ENCODE results near the gene ZEB2.

The ZEB2 gene

GRCh38 chr2:144424559-144425240, 95.2 kb downstream of the ZEB2 start:
- no peak overlapping the region for H3K4me3 ChIP-seq (ENCODE audit: low read depth, low read length)
- TF ChIP-seq CTCF (IDR thresholded peaks at IDR 0.05; ENCODE audit: low read depth, low read length) = no peak
- DNase-seq (ENCODE audit: low read depth, low spot score) = no peak
- in situ Hi-C loops (cut with HindIII; ENCODE audit: low sequenced_read_pairs) = no loop called here

GRCh38 chr2:144421606-144422510, 98.1 kb downstream of the ZEB2 start:
- TF ChIP-seq CTCF (IDR thresholded peaks at IDR 0.05; ENCODE audit: low read depth, low read length) = no peak
- in situ Hi-C loops (cut with HindIII; ENCODE audit: low sequenced_read_pairs) = no loop called here
- no peak for DNase-seq (ENCODE audit: low read depth, low spot score)
- H3K4me3 ChIP-seq (ENCODE audit: low read depth, low read length) = no peak overlapping the region

DNA sequence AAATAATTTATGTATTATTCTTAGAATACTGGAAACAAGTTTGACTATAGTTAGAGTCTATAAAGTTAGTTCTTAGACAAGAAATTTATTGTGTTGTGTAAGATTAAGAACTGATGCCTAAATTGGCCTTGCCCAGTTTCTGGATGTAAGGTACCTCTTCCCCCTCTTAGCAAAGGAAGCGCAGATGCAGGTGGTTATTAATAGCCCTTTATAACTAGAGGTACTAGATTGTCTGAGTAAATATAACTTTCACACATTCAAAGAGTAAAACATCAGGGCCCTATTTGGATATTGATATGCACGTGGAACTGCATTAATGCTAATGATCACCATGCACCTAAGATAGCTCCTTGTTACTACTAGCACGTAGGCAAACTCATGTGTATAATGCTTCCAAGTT, 100.7 kb downstream of the ZEB2 start:
- in situ Hi-C loops (cut with HindIII; ENCODE audit: low sequenced_read_pairs) = no loop called here
- H3K4me3 ChIP-seq (ENCODE audit: low read depth, low read length) = no peak overlapping the region
- no peak for DNase-seq (ENCODE audit: low read depth, low spot score)
- TF ChIP-seq CTCF (IDR thresholded peaks at IDR 0.05; ENCODE audit: low read depth, low read length) = no peak

DNA sequence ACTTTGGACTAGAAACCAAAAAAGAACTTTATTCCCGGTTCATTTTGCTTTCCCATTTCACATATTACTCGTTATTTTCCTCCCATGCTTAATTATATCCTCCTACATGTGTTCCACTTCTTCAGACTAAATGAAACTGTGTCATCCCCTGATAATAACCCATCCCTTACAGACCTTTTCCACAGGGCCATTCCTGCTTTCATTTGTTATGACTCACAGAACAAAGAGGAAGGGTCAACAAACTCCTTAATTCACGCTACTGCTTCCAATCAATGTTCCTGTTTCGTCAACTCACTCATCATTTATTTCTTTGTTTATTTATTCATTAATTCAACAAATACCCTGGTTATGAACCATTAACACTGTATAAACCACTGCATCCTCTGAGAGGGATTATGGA, 104.5 kb downstream of the ZEB2 start:
- in situ Hi-C loops (cut with HindIII; ENCODE audit: low sequenced_read_pairs) = no loop called here
- TF ChIP-seq CTCF (IDR thresholded peaks at IDR 0.05; ENCODE audit: low read depth, low read length) = no peak
- H3K4me3 ChIP-seq (ENCODE audit: low read depth, low read length) = no peak overlapping the region
- DNase-seq (ENCODE audit: low read depth, low spot score) = no peak

DNA sequence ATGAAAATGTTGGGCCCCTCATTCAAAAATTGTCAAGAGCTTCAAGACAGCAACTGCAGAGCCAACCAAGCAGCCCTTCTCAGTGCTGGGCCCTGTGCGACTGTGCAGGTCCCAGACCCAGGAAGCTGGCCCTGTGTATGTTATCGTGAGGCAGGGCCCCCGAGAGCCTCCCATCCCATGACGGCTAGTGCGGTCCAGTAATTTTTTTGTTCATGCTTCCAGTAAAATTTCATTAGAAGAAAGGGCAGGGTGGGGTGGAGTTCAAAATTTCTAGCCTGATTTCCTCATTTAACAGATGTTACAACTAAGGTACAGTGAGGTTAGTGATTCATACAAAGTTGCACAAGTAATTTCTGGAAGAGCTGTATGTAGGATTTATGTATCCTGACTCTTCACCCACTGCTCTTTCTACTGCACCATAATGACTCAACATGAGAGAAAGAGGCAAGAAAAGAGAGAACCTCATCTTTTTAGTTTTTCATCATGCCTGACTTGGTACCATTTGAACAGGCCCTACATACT, 105.5 kb downstream of the ZEB2 start:
- in situ Hi-C loops (cut with HindIII; ENCODE audit: low sequenced_read_pairs) = no loop called here
- TF ChIP-seq CTCF (IDR thresholded peaks at IDR 0.05; ENCODE audit: low read depth, low read length) = no peak
- no peak overlapping the region for H3K4me3 ChIP-seq (ENCODE audit: low read depth, low read length)
- peak; percentile 90 for DNase-seq (ENCODE audit: low read depth, low spot score)

DNA sequence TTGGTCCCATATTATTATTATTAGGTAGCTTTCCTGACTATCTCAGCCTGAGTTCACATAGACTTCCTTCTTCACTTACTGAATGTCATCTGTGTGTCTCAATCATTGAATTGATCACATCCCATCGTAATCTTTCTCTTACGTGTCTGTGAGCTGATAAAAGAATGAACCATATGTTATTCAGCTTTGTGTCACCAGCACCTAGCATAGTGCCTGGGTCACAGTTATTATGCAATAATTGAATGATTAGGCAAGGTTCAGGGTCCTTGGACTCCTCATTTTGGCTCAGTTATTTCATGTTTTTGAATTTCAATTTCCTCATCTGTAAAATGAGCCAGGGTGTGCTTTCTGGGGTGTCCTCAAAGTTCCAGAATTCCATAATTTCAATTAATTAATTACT, 107.2 kb downstream of the ZEB2 start:
- in situ Hi-C loops (cut with HindIII; ENCODE audit: low sequenced_read_pairs) = no loop called here
- no peak for DNase-seq (ENCODE audit: low read depth, low spot score)
- TF ChIP-seq CTCF (IDR thresholded peaks at IDR 0.05; ENCODE audit: low read depth, low read length) = no peak
- no peak overlapping the region for H3K4me3 ChIP-seq (ENCODE audit: low read depth, low read length)

All from astrocyte of the spinal cord (primary cell).